MM.1S (cell line): ENCODE data around the gene LAMC3.
"Not testable (repeated sequence)": the region's sequence is repeated elsewhere in the genome, so short reads cannot be mapped to it uniquely, and the experiment has no call there.

Experiments
- DNase-seq: peaks from one replicate; pipeline ENCODE4 v3.0.0-alpha.2; 2015
- H2AFZ ChIP-seq: fragments of 300-600 bp; sonication (generic); 2 replicates; pipeline ENCODE4 v1.6.0; 2016; ENCODE audit warnings: antibody characterized with exemption, low read length
- H3F3A ChIP-seq: fragments of 300-600 bp; sonication (generic); 2 replicates; pipeline ENCODE4 v1.6.1; 2016; ENCODE audit warnings: mild to moderate bottlenecking, antibody characterized with exemption, low read length, moderate library complexity, mixed read lengths; ENCODE audit not compliant: insufficient read depth
- H3K27ac ChIP-seq: fragments of 300-600 bp; sonication (generic); 2 replicates; pipeline ENCODE4 v1.5.1; 2016; ENCODE audit warnings: mild to moderate bottlenecking, low read length
- H3K27me3 ChIP-seq: fragments of 300-600 bp; sonication (generic); replicated peaks from 2 replicates; pipeline ENCODE4 v1.6.0; 2016; ENCODE audit warnings: low read length; ENCODE audit not compliant: insufficient read depth
- H3K36me3 ChIP-seq: fragments of 300-600 bp; sonication (generic); replicated peaks from 2 replicates; pipeline ENCODE4 v1.6.1; 2016; ENCODE audit warnings: mild to moderate bottlenecking, low read length, mixed read lengths; ENCODE audit not compliant: insufficient read depth
- H3K4me1 ChIP-seq: fragments of 300-600 bp; sonication (generic); 2 replicates; pipeline ENCODE4 v1.6.1; 2016; ENCODE audit warnings: low read length, mixed read lengths
- H3K4me2 ChIP-seq: fragments of 300-600 bp; sonication (generic); 2 replicates; pipeline ENCODE4 v1.6.0; 2016; ENCODE audit warnings: low read depth, low read length
- H3K4me3 ChIP-seq: fragments of 300-600 bp; sonication (generic); 2 replicates; pipeline ENCODE4 v1.5.1; 2016; ENCODE audit warnings: low read length, mixed read lengths
- H3K79me2 ChIP-seq: fragments of 300-600 bp; sonication (generic); 2 replicates; pipeline ENCODE4 v1.6.1; 2016; ENCODE audit warnings: mixed run types, low read length, mixed read lengths
- H3K9ac ChIP-seq: fragments of 300-600 bp; sonication (generic); 2 replicates; pipeline ENCODE4 v1.6.1; 2016; ENCODE audit warnings: low read length, mixed read lengths
- H3K9me2 ChIP-seq: fragments of 300-600 bp; sonication (generic); replicated peaks from 2 replicates; pipeline ENCODE4 v1.6.1; 2016; ENCODE audit warnings: mild to moderate bottlenecking, low read length, mixed read lengths; ENCODE audit not compliant: insufficient read depth
- H3K9me3 ChIP-seq: fragments of 300-600 bp; sonication (generic); replicated peaks from 2 replicates; pipeline ENCODE4 v1.6.1; 2016; ENCODE audit warnings: mild to moderate bottlenecking, low read length, mixed read lengths; ENCODE audit not compliant: insufficient read depth
- H4K20me1 ChIP-seq: fragments of 300-600 bp; sonication (generic); 2 replicates; pipeline ENCODE4 v1.6.1; 2016; ENCODE audit warnings: mild to moderate bottlenecking, low read length, moderate library complexity, mixed read lengths; ENCODE audit not compliant: insufficient read depth
- CTCF ChIP-seq: fragments of 300-600 bp; sonication (generic); IDR thresholded peaks from 2 replicates; pipeline ENCODE4 v1.5.1; 2016; ENCODE audit warnings: antibody characterized with exemption, low read length, mixed read lengths
- EZH2 ChIP-seq: fragments of 300-600 bp; sonication (generic); optimal IDR thresholded peaks from 2 replicates; pipeline ENCODE3; 2017; ENCODE audit warnings: low read depth, mild to moderate bottlenecking, antibody characterized with exemption, low read length, mixed read lengths
- EZH2phosphoT487 ChIP-seq: fragments of 300-600 bp; sonication (generic); IDR thresholded peaks from 2 replicates; pipeline ENCODE4 v1.6.1; 2018; ENCODE audit warnings: antibody characterized with exemption, low read length

LAMC3 gene

GRCh38 chr9:131032384-131032783 lies 23.4 kb downstream of the LAMC3 start:
- H3K36me3 ChIP-seq: no peaks in the 10 kb centered on the region
- no peak overlapping the region for H3K27ac ChIP-seq
- no peak for DNase-seq
- no peaks in the 10 kb centered on the region; the same call in 1 of the 2 replicates for H4K20me1 ChIP-seq
- no peaks in the 10 kb centered on the region for H3K9me3 ChIP-seq
- no peak overlapping the region for H3K4me2 ChIP-seq
- H3K4me3 ChIP-seq: no peak overlapping the region
- H3K79me2 ChIP-seq: no peaks in the 10 kb centered on the region
- H3K27me3 ChIP-seq: peaks cover 91% of the 10 kb centered on the region
- H3K9ac ChIP-seq: no peak overlapping the region
- TF ChIP-seq CTCF (no peak), EZH2phosphoT487 (no peak), EZH2 (no peak)
- H3F3A ChIP-seq: no peaks in the 10 kb centered on the region
- no peaks in the 10 kb centered on the region for H3K4me1 ChIP-seq
- H2AFZ ChIP-seq: no peak overlapping the region
- no peaks in the 10 kb centered on the region for H3K9me2 ChIP-seq

GRCh38 chr9:131033269-131034224 lies 24.6 kb downstream of the LAMC3 start:
- H3K9me3 ChIP-seq: no peaks in the 10 kb centered on the region
- no peaks in the 10 kb centered on the region; the same call in 1 of the 2 replicates for H4K20me1 ChIP-seq
- no peaks in the 10 kb centered on the region for H3K4me1 ChIP-seq
- H3K27me3 ChIP-seq: peaks cover 92% of the 10 kb centered on the region
- H3K9ac ChIP-seq: no peak overlapping the region
- H3K79me2 ChIP-seq: no peaks in the 10 kb centered on the region
- H3F3A ChIP-seq: no peaks in the 10 kb centered on the region
- no peaks in the 10 kb centered on the region for H3K9me2 ChIP-seq
- no peaks in the 10 kb centered on the region for H3K36me3 ChIP-seq
- H3K27ac ChIP-seq: no peak overlapping the region
- no peak overlapping the region for H3K4me3 ChIP-seq
- H3K4me2 ChIP-seq: no peak overlapping the region
- H2AFZ ChIP-seq: no peak overlapping the region
- TF ChIP-seq CTCF (no peak), EZH2phosphoT487 (no peak), EZH2 (no peak)
- DNase-seq: no peak

GRCh38 chr9:131034268-131034667 lies 25.3 kb downstream of the LAMC3 start:
- no peaks in the 10 kb centered on the region for H3K4me1 ChIP-seq
- H3K4me2 ChIP-seq: no peak overlapping the region
- H3K9me2 ChIP-seq: no peaks in the 10 kb centered on the region
- no peak overlapping the region for H3K9ac ChIP-seq
- H3K36me3 ChIP-seq: no peaks in the 10 kb centered on the region
- no peaks in the 10 kb centered on the region for H3K9me3 ChIP-seq
- no peaks in the 10 kb centered on the region for H4K20me1 ChIP-seq
- no peak overlapping the region for H2AFZ ChIP-seq
- no peaks in the 10 kb centered on the region for H3F3A ChIP-seq
- DNase-seq: no peak
- H3K27ac ChIP-seq: no peak overlapping the region
- H3K79me2 ChIP-seq: no peaks in the 10 kb centered on the region
- no peak overlapping the region for H3K4me3 ChIP-seq
- TF ChIP-seq CTCF (no peak), EZH2 (no peak), EZH2phosphoT487 (no peak)
- peaks cover 92% of the 10 kb centered on the region for H3K27me3 ChIP-seq

- not testable (repeated sequence) for H3K9ac ChIP-seq, H3K4me2 ChIP-seq, H3K36me3 ChIP-seq, H3K79me2 ChIP-seq, H3K4me3 ChIP-seq, DNase-seq, H3K4me1 ChIP-seq, H4K20me1 ChIP-seq, H3K27ac ChIP-seq, H3K9me3 ChIP-seq, H3F3A ChIP-seq, H3K9me2 ChIP-seq, H2AFZ ChIP-seq
- H3K27me3 ChIP-seq: peaks cover 92% of the 10 kb centered on the region
These were observed 25.8 kb downstream of the LAMC3 start for GRCh38 chr9:131034749-131035148.
